NCI-H748 (cell line): ENCODE measurements around the gene BUD13.

Source experiments
- DNase-seq: peaks from one replicate; lab custom pipeline; 2025; ENCODE audit not compliant: unreplicated experiment; lab: John Stamatoyannopoulos, UW

Gene BUD13

GRCh38 chr11:116792869-116793771, 20.3 kb upstream of the BUD13 start:
- no peak for DNase-seq

GRCh38 chr11:116792144-116792868, 19.5 kb upstream of the BUD13 start:
- no peak for DNase-seq

GRCh38 chr11:116791813-116792143, 19.0 kb upstream of the BUD13 start, which contains the start of gene APOA5:
Gene APOA5, minus strand, starts transcription at chr11:116791879. Its CDS starts 19 bp downstream, at chr11:116791860.
- no peak for DNase-seq

GRCh38 chr11:116791002-116791812, 18.4 kb upstream of the BUD13 start:
- peak; percentile 65 for DNase-seq

- DNase-seq, result no peak
These were observed 17.6 kb upstream of the BUD13 start for GRCh38 chr11:116790167-116791001.

GRCh38 chr11:116788975-116789374, 16.2 kb upstream of the BUD13 start:
- no peak for DNase-seq

- no peak for DNase-seq
These were observed 15.7 kb upstream of the BUD13 start for GRCh38 chr11:116788534-116788933.

GRCh38 chr11:116787786-116788486, 15.1 kb upstream of the BUD13 start, which contains the start of gene ZPR1:
Gene ZPR1, minus strand, starts transcription at chr11:116788023. Its CDS starts 33 bp downstream, at chr11:116787990.
- DNase-seq, result peak; percentile 65

GRCh38 chr11:116787436-116787785, 14.6 kb upstream of the BUD13 start:
- no peak for DNase-seq

GRCh38 chr11:116786966-116787365, 14.2 kb upstream of the BUD13 start:
- DNase-seq, result no peak

- DNase-seq, result no peak
These were observed 13.5 kb upstream of the BUD13 start for GRCh38 chr11:116786326-116786725.

GRCh38 chr11:116782728-116783127, 9.9 kb upstream of the BUD13 start:
- no peak for DNase-seq

GRCh38 chr11:116778556-116778955, 5.8 kb upstream of the BUD13 start:
- DNase-seq, result no peak

GRCh38 chr11:116777056-116777455, 4.3 kb upstream of the BUD13 start:
- DNase-seq, result no peak

GRCh38 chr11:116776522-116776984, 3.8 kb upstream of the BUD13 start:
- DNase-seq, result no peak

GRCh38 chr11:116775975-116776374, 3.2 kb upstream of the BUD13 start:
- DNase-seq, result no peak

- no peak for DNase-seq
These were observed 1.9 kb upstream of the BUD13 start for GRCh38 chr11:116774661-116775060.

- DNase-seq, result no peak
These were observed 663 bp upstream of the BUD13 start for GRCh38 chr11:116773203-116774097.

GRCh38 chr11:116771935-116772334, 852 bp downstream of the BUD13 start:
- no peak for DNase-seq
